Heart left ventricle (tissue), 16 donors: Measurements from ENCODE around the gene SCUBE2. TPM values are rescaled to one million over a fixed set of nuclear protein-coding genes. Genes with fewer than 3 reads are reported as not detected.
"Not testable (repeated sequence)": the region's sequence is repeated elsewhere in the genome, so short reads cannot be mapped to it uniquely, and the experiment has no call there.

Experiments
- ATAC-seq, 4 donors: fragments of 200-7000 bp; cut with Tn5 transposase; one replicate each; pipeline ENCODE4 v1.9.1; 2020 to 2022; ENCODE audit warnings: moderate library complexity in 4 of 4, mild to moderate bottlenecking in 3 of 4, moderate number of reproducible peaks in 1 of 4
- DNase-seq, 5 donors: peaks; one replicate each; pipeline ENCODE4 v3.0.0-alpha.2; 2020
- H3K27ac ChIP-seq, 12 donors: fragments of 200-600 bp; sonication (generic) in 4 of 12; one replicate each; pipeline versions ENCODE4 v1.5.0 to v1.8.0; 2016 to 2022; ENCODE audit warnings: mild to moderate bottlenecking in 2 of 12
- H3K27me3 ChIP-seq, 9 donors: fragments of 200-600 bp; sonication (generic) in 2 of 9; one replicate each; pipeline versions ENCODE4 v1.5.1 to v1.8.0; 2016 to 2022; ENCODE audit warnings: mild to moderate bottlenecking in 3 of 9
- H3K36me3 ChIP-seq, 9 donors: fragments of 200-600 bp; sonication (generic) in 2 of 9; one replicate each; pipeline versions ENCODE4 v1.5.0 to v1.8.0; 2018 to 2022; ENCODE audit warnings: mild to moderate bottlenecking in 2 of 9
- H3K4me1 ChIP-seq, 12 donors: fragments of 200-600 bp; sonication (generic) in 4 of 12; one replicate each; pipeline versions ENCODE4 v1.5.0 to v1.8.0; 2016 to 2022; ENCODE audit warnings: mild to moderate bottlenecking in 3 of 12
- H3K4me3 ChIP-seq, 12 donors: fragments of 200-600 bp; sonication (generic) in 4 of 12; one replicate each; pipeline versions ENCODE4 v1.5.0 to v1.8.0; 2017 to 2022; ENCODE audit warnings: mild to moderate bottlenecking in 9 of 12, moderate library complexity in 4 of 12
- H3K9me3 ChIP-seq, 12 donors: fragments of 200-600 bp; sonication (generic) in 4 of 12; one replicate each; pipeline versions ENCODE4 v1.5.0 to v1.8.0; 2016 to 2022; ENCODE audit warnings: mild to moderate bottlenecking in 1 of 12
- POLR2A ChIP-seq, 2 donors: fragments of 450-650 bp; IDR thresholded peaks; one replicate each; pipeline ENCODE4 v1.6.1; 2017; ENCODE audit warnings: antibody characterized with exemption in 2 of 2, mild to moderate bottlenecking in 2 of 2, moderate library complexity in 2 of 2
- WGBS, 4 donors: extraction: QIAGEN DNeasy Blood & Tissue Kit in 2 of 4; methylation state at CpG; one replicate each; pipeline versions ENCODE4 v1.1.5 to v1.1.7; 2013 to 2018; 5-methylcytosine and 5-hydroxymethylcytosine counted together
- intact Hi-C, 10 donors: fragments of 100-400 bp; cut with DNase I; formaldehyde crosslinking; loops; one replicate each; pipeline versions ENCODE4 v1.11.1 to v1.14.2; 2022
- polyA plus RNA-seq, 2 donors: library from polyadenylated mRNA; stranded (reverse); fragments of 200-250 nt; gene quantifications; one replicate each; pipeline ENCODE4 v1.2.3, GENCODE V29; 2013
- total RNA-seq, 9 donors: library from RNA; depleted of rRNA in 2 of 9; stranded (reverse); fragments of >200 nt in 2 of 9; fragmentation: NEBNext Ultra II Directional in 3 of 9; extraction: Animal tissue kit (Norgen Biotek cat#: 25700) in 3 of 9; gene quantifications; one replicate each; pipeline versions ENCODE4 v1.1.0 to v1.2.4, GENCODE V29; 2016 to 2023
- TF ChIP-seq, protein P1 (sequence below), 12 donors: fragments of 200-600 bp; sonication (generic) in 4 of 12; IDR thresholded peaks; one replicate each; pipeline versions ENCODE4 v1.5.0 to v1.8.0; 2018 to 2022; ENCODE audit warnings: antibody characterized with exemption in 12 of 12, mild to moderate bottlenecking in 5 of 12
- donor health status: ischemic (EF 13 %, LVEDD 7.1; RV severe dilation, severe dysfunction).
- donor health status: healthy with polysubstance abuse.
- donor health status: DM: no; HTN: yes; CAD: no.
- donor health status: DM: no; HTN: no; CAD: no.
- donor health status: ischemic (EF 25% LVEDD 6.9; RV normal size, moderate dysfunction).
- donor health status: ischemic (EF 25% LVEDD 5.7; RV mildly dilated, moderate dysfunction).
- donor health status: healthy.
- donor health status: DM: yes; HTN: yes; CAD: no.
- donor health status: ischemic (EF 35%, LVEDD 5.7; RV mildly dilated, moderate dysfunction).
- donor health status: nonischemic (EF 11% LVEDD 7.7; RV severe dilation, severe dysfunction).
- donor health status: DM: yes; HTN: yes; CAD: no.
- donor health status: PGD.
- donor health status: ischemic (EF 29% LVEDD 5.4; RV normal size, mild dysfunction).
- donor health status: nonischemic (EF 23%, LVEDD 6.1; RV moderate dilation, normal function).

The SCUBE2 gene
- total and polyA plus RNA-seq, 11 donors: 0.08 to 4.3 (median 0.83) TPM

GRCh38 chr11:9104580-9104979, 13.2 kb upstream of the SCUBE2 start:
- TF ChIP-seq POLR2A (IDR thresholded peaks at IDR 0.05): no peak
- TF ChIP-seq, protein P1, sequence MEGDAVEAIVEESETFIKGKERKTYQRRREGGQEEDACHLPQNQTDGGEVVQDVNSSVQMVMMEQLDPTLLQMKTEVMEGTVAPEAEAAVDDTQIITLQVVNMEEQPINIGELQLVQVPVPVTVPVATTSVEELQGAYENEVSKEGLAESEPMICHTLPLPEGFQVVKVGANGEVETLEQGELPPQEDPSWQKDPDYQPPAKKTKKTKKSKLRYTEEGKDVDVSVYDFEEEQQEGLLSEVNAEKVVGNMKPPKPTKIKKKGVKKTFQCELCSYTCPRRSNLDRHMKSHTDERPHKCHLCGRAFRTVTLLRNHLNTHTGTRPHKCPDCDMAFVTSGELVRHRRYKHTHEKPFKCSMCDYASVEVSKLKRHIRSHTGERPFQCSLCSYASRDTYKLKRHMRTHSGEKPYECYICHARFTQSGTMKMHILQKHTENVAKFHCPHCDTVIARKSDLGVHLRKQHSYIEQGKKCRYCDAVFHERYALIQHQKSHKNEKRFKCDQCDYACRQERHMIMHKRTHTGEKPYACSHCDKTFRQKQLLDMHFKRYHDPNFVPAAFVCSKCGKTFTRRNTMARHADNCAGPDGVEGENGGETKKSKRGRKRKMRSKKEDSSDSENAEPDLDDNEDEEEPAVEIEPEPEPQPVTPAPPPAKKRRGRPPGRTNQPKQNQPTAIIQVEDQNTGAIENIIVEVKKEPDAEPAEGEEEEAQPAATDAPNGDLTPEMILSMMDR (IDR thresholded peaks at IDR 0.05): no peak
- Histone ChIP-seq H3K9me3 (no peaks in the 10 kb centered on the region), H3K4me1 (no peaks in the 10 kb centered on the region), H3K27me3 (no peaks in the 10 kb centered on the region), H3K4me3 (no peak overlapping the region), H3K27ac (no peak overlapping the region), H3K36me3 (no peaks in the 10 kb centered on the region)
- WGBS, 4 donors: 88 to 97% (median 95%) methylated on average over 7 of the region's 7 CpGs
- intact Hi-C loops: no loop called here
- no peak for DNase-seq
- ATAC-seq: no peak

DNA sequence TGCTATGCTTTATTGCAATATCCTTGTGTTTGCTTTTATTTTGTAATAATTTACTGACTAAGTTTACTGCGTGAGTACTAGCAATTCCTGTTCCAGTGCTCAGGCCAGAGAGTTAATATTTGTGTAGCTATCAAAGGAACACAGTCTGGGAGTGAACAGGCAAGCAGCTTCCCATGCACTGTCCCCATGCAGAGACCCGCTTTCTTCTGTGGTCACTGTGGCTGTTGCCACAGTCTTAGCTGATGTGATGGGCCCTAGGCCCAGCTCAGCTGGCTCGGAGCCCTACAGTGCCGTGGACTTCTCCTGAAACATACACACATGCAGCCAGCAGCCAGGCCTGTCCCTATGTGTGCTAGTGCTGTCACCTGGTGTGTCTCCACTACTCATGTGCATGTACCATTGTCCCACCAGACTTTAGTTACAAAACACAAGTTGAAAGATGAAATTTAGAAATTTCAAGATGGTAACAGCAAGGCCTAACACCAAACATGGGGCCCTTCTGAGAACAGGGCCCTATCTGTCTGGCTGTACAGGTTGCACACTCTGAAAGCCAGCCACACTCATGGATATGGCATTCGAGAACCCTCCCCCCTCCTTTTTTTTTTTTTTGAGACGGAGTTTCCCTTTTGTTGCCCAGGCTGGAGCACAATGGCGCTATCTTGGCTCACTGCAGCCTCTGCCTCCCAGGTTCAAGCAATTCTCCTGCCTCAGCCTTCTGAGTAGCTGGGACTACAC, 12.3 kb upstream of the SCUBE2 start:
- Histone ChIP-seq H3K27ac (no peak overlapping the region), H3K4me3 (no peak overlapping the region), H3K36me3 (no peaks in the 10 kb centered on the region), H3K27me3 (no peaks in the 10 kb centered on the region), H3K9me3 (no peaks in the 10 kb centered on the region), H3K4me1 (no peaks in the 10 kb centered on the region)
- DNase-seq (no peak), ATAC-seq (no peak)
- TF ChIP-seq POLR2A (IDR thresholded peaks at IDR 0.05): no peak
- TF ChIP-seq, protein P1 (IDR thresholded peaks at IDR 0.05): no peak
- WGBS, 4 donors: 95 to 96% (median 96%) methylated on average over 7 of the region's 7 CpGs
- intact Hi-C loops: no loop called here

DNA sequence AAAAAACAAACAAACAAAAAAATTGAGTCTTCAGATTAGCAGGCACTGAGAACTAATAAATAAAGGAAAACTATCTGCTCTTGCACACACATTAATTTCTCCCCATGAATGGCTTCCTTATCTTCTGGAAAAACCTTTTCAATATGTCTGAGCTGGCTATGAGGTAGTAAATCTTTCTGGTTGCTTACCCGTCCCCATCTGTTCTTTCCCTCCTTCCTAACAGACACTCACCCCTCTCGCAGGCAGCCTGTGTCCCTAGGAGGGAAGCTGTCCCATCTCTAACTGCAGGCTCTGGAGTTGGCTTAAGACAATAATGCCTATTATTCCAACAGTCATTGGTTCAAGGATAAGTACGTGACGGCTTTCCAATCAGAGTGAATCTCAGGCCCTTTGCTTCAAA, 8.2 kb upstream of the SCUBE2 start:
- H3K4me1 ChIP-seq: no peaks in the 10 kb centered on the region
- H3K27ac ChIP-seq: no peak overlapping the region
- intact Hi-C loops: no loop called here
- H3K36me3 ChIP-seq: no peaks in the 10 kb centered on the region
- no peaks in the 10 kb centered on the region for H3K9me3 ChIP-seq
- no peak overlapping the region for H3K4me3 ChIP-seq
- H3K27me3 ChIP-seq: no peaks in the 10 kb centered on the region
- ATAC-seq (no peak), DNase-seq (no peak)
- WGBS, 4 donors: 87 to 93% (median 91%) methylated on average over 4 of the region's 4 CpGs
- TF ChIP-seq POLR2A (IDR thresholded peaks at IDR 0.05): no peak
- TF ChIP-seq, protein P1 (IDR thresholded peaks at IDR 0.05): no peak

DNA sequence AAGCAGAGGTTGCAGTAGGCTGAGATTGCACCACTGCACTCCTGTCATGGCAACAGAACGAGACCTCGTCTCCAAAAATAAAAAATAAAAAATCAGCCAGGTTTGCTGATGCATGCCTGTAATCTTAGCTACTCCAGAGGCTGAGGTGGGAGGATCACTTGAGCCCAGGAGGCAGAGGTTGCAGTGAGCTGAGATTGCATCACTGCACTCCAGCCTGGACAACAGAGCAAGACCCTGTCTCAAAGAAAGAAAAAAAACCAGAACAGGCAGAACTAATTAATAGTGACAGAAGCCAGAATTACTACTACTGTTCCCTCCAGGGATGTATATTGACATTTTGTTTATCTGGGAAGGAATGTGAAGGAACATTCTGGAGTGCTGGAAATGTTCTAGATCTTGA, 7.1 kb upstream of the SCUBE2 start:
- H3K9me3 ChIP-seq, H3K4me1 ChIP-seq, DNase-seq, H3K27me3 ChIP-seq, intact Hi-C loops, ATAC-seq, H3K36me3 ChIP-seq, H3K4me3 ChIP-seq, H3K27ac ChIP-seq: not testable (repeated sequence)
- WGBS, 4 donors: 39 to 98% (median 91%) methylated on average over 2 of the region's 2 CpGs

DNA sequence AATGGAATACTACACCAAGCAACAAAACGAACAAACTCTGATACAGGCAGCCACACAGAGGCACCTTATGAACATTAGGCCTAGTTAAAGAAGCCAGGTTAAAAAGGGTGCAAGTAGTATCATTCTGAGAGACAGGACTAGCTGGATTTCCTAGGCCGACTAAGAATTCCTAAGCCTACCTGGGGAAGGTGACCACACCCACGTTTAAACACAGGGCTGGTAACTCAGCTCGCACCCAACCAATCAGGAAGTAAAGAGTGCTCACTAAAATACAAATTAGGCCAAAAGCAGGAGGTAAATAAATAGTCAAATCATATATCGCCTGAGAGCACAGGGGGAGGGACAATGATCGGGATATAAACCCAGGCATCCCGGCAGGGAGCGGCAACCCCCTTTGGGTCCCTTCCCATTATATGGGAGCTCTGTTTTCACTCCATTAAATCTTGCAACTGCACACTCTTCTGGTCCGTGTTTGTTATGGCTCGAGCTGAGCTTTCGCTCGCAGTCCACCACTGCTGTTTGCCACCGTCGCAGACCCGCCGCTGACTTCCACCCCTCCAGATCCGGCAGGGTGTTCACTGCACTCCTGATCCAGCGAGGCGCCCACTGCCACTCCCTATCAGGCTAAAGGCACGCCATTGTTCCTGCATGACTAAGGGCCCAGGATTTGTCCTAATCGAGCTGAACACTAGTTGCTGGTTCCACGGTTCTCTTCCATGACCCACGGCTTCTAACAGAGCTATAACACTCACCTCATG, 6.0 kb upstream of the SCUBE2 start:
- ATAC-seq, H3K27ac ChIP-seq, H3K4me1 ChIP-seq, H3K36me3 ChIP-seq, H3K27me3 ChIP-seq, intact Hi-C loops, H3K4me3 ChIP-seq, H3K9me3 ChIP-seq, DNase-seq: not testable (repeated sequence)
- WGBS, 4 donors: 93 to 95% (median 94%) methylated on average over 23 of the region's 23 CpGs
